Fibroblast of the aortic adventitia (primary cell): ENCODE measurements around the gene PROKR1. TPM values are rescaled to one million over a fixed set of nuclear protein-coding genes. Genes with fewer than 3 reads are reported as not detected.
A peak's percentile ranks its signal among the peaks of the same experiment; 100 is the strongest.

ENCODE experiments used
- DNase-seq: peaks from one replicate; pipeline ENCODE4 v3.0.0-alpha.2; 2010; ENCODE audit warnings: low read depth
- H3K4me3 ChIP-seq: 2 replicates; pipeline ENCODE4 v1.5.1; 2011; ENCODE audit warnings: low read depth, mild to moderate bottlenecking, control low read depth, low read length, moderate library complexity
- CTCF ChIP-seq: IDR thresholded peaks from 2 replicates; pipeline ENCODE4 v1.5.1; 2011; ENCODE audit warnings: mild to moderate bottlenecking, low read length, control low read depth, inconsistent platforms; ENCODE audit not compliant: insufficient read depth
- total RNA-seq: library from RNA; depleted of rRNA; stranded (reverse); fragments of >200 nt; gene quantifications from 2 replicates; pipeline ENCODE4 v1.2.3, GENCODE V29; 2012; ENCODE audit warnings: low replicate concordance

Gene PROKR1
- total RNA-seq, 1 donor, result not detected

GRCh38 chr2:68632021-68632420, 11.4 kb upstream of the PROKR1 start:
- no peak overlapping the region for H3K4me3 ChIP-seq
- TF ChIP-seq CTCF, result no peak
- no peak for DNase-seq

GRCh38 chr2:68637047-68637446, 6.3 kb upstream of the PROKR1 start:
- no peak for DNase-seq

GRCh38 chr2:68643874-68644485, 601 bp downstream of the PROKR1 start:
- DNase-seq, result no peak
- no peak for TF ChIP-seq CTCF
- H3K4me3 ChIP-seq, result peak overlapping the region; percentile 44

More at GRCh38 chr2:68637047-68637446, 6.3 kb upstream of the PROKR1 start:
- TF ChIP-seq CTCF, result no peak
- no peak overlapping the region for H3K4me3 ChIP-seq

- no peak for TF ChIP-seq CTCF
- no peak for DNase-seq
- no peak overlapping the region for H3K4me3 ChIP-seq
Observed at GRCh38 chr2:68645523-68645922, 2.1 kb downstream of the PROKR1 start.

- no peak for DNase-seq
- no peak overlapping the region for H3K4me3 ChIP-seq
- TF ChIP-seq CTCF, result no peak
Observed at GRCh38 chr2:68646303-68646702, 2.9 kb downstream of the PROKR1 start.

GRCh38 chr2:68650645-68651044, 7.3 kb downstream of the PROKR1 start:
- H3K4me3 ChIP-seq, result no peak overlapping the region
- DNase-seq, result no peak
- no peak for TF ChIP-seq CTCF

GRCh38 chr2:68653034-68653433, 9.7 kb downstream of the PROKR1 start:
- DNase-seq, result no peak
- no peak overlapping the region for H3K4me3 ChIP-seq
- TF ChIP-seq CTCF, result no peak
